Karpas-422 (cell line): Measurements from ENCODE around the gene GPD1. TPM values are rescaled to one million over a fixed set of nuclear protein-coding genes. Genes with fewer than 3 reads are reported as not detected.

Experiments
- DNase-seq: peaks from one replicate; pipeline ENCODE4 v3.0.0-alpha.2; 2015
- H2AFZ ChIP-seq: fragments of 200-600 bp; sonication (generic); 2 replicates; pipeline ENCODE4 v1.6.1; 2014; ENCODE audit warnings: antibody characterized with exemption, low read length, mixed read lengths
- H3K27ac ChIP-seq: fragments of 200-600 bp; sonication (generic); 2 replicates; pipeline ENCODE4 v1.5.1; 2014; ENCODE audit warnings: mild to moderate bottlenecking, low read length, moderate library complexity
- H3K27me3 ChIP-seq: fragments of 200-600 bp; sonication (generic); 2 replicates; pipeline ENCODE4 v1.6.1; 2014; ENCODE audit warnings: low read length, mixed read lengths
- H3K36me3 ChIP-seq: fragments of 200-600 bp; sonication (generic); 2 replicates; pipeline ENCODE4 v1.6.1; 2014; ENCODE audit warnings: low read length, mixed read lengths; ENCODE audit not compliant: insufficient read depth
- H3K4me1 ChIP-seq: fragments of 200-600 bp; sonication (generic); 2 replicates; pipeline ENCODE4 v1.6.1; 2014; ENCODE audit warnings: mild to moderate bottlenecking, low read length, mixed read lengths
- H3K4me2 ChIP-seq: fragments of 200-600 bp; sonication (generic); 2 replicates; pipeline ENCODE4 v1.6.1; 2014; ENCODE audit warnings: low read length, low read depth, mild to moderate bottlenecking; ENCODE audit not compliant: poor library complexity, severe bottlenecking
- H3K4me3 ChIP-seq: fragments of 200-600 bp; sonication (generic); 2 replicates; pipeline ENCODE4 v1.5.1; 2014; ENCODE audit warnings: mild to moderate bottlenecking, antibody characterized with exemption, low read length, mixed read lengths
- H3K79me2 ChIP-seq: fragments of 200-600 bp; sonication (generic); 2 replicates; pipeline ENCODE4 v1.6.1; 2014; ENCODE audit warnings: mild to moderate bottlenecking, low read length, mixed read lengths
- H3K9ac ChIP-seq: fragments of 200-600 bp; sonication (generic); 2 replicates; pipeline ENCODE4 v1.6.0; 2014; ENCODE audit warnings: low read length
- H3K9me2 ChIP-seq: fragments of 200-600 bp; sonication (generic), shearing (Covaris generic); replicated peaks from 2 replicates; pipeline ENCODE4 v1.6.0; 2014; ENCODE audit warnings: mild to moderate bottlenecking, low read length, moderate library complexity; ENCODE audit not compliant: insufficient read depth
- H3K9me3 ChIP-seq: fragments of 300-700, 200-600 bp; sonication (generic); 2 replicates; pipeline ENCODE4 v1.6.1; 2014; ENCODE audit warnings: low read length, mixed read lengths
- H4K20me1 ChIP-seq: fragments of 200-600 bp; sonication (generic); 2 replicates; pipeline ENCODE4 v1.6.1; 2014; ENCODE audit warnings: mild to moderate bottlenecking, antibody characterized with exemption, low read length, low read depth; ENCODE audit not compliant: insufficient read depth
- total RNA-seq: library from RNA; depleted of rRNA; stranded (reverse); fragments of >200 nt; shearing (Covaris generic); gene quantifications from 2 replicates; pipeline ENCODE4 v1.2.3, GENCODE V29; 2014; ENCODE audit warnings: low replicate concordance

GPD1 gene
- total RNA-seq, 1 experiment from 2014 or later: 1.0 TPM

GRCh38 chr12:50099302-50100008, 4.4 kb upstream of the GPD1 start:
- no peaks in the 10 kb centered on the region for H3K9me2 ChIP-seq
- no peak for DNase-seq
- no peaks in the 10 kb centered on the region for H3K79me2 ChIP-seq

GRCh38 chr12:50100561-50100960, 3.2 kb upstream of the GPD1 start:
- Histone ChIP-seq H3K9me2 (no peaks in the 10 kb centered on the region), H3K36me3 (peaks cover 23% of the 10 kb centered on the region; the same call in 1 of the 2 replicates), H3K27me3 (no peaks in the 10 kb centered on the region), H3K4me2 (no peak overlapping the region), H3K9ac (no peak overlapping the region), H3K27ac (no peak overlapping the region), H4K20me1 (no peaks in the 10 kb centered on the region), H3K79me2 (no peaks in the 10 kb centered on the region), H3K4me3 (no peak overlapping the region), H3K9me3 (no peaks in the 10 kb centered on the region), H2AFZ (no peak overlapping the region), H3K4me1 (peaks cover 39% of the 10 kb centered on the region)
- DNase-seq: no peak

More at GRCh38 chr12:50099302-50100008, 4.4 kb upstream of the GPD1 start:
- no peak overlapping the region for H3K4me3 ChIP-seq
- no peak overlapping the region for H2AFZ ChIP-seq
- H3K4me2 ChIP-seq: no peak overlapping the region
- peaks cover 38% of the 10 kb centered on the region for H3K4me1 ChIP-seq
- H3K9me3 ChIP-seq: no peaks in the 10 kb centered on the region
- H3K27me3 ChIP-seq: no peaks in the 10 kb centered on the region
- no peak overlapping the region for H3K9ac ChIP-seq
- peaks cover 31% of the 10 kb centered on the region; the same call in 1 of the 2 replicates for H3K36me3 ChIP-seq
- H3K27ac ChIP-seq: no peak overlapping the region
- H4K20me1 ChIP-seq: no peaks in the 10 kb centered on the region

GRCh38 chr12:50101663-50102062, 2.1 kb upstream of the GPD1 start:
- Histone ChIP-seq H4K20me1 (no peaks in the 10 kb centered on the region), H3K4me3 (no peak overlapping the region), H3K27me3 (no peaks in the 10 kb centered on the region), H3K9me3 (no peaks in the 10 kb centered on the region), H3K9ac (0 out of 2 replicates have a peak overlapping the region, but pooled peaks have one; percentile 10), H3K4me2 (peak overlapping the region; percentile 36), H3K9me2 (no peaks in the 10 kb centered on the region), H3K36me3 (peaks cover 12% of the 10 kb centered on the region; the same call in 1 of the 2 replicates), H2AFZ (no peak overlapping the region), H3K79me2 (no peaks in the 10 kb centered on the region), H3K4me1 (peaks cover 39% of the 10 kb centered on the region), H3K27ac (peak overlapping the region; percentile 61)
- no peak for DNase-seq

- H3K4me2 ChIP-seq: peak overlapping the region; percentile 36
- H4K20me1 ChIP-seq: no peaks in the 10 kb centered on the region
- peaks cover 39% of the 10 kb centered on the region for H3K4me1 ChIP-seq
- H3K27me3 ChIP-seq: no peaks in the 10 kb centered on the region
- no peak overlapping the region for H3K4me3 ChIP-seq
- peak overlapping the region; percentile 61 for H3K27ac ChIP-seq
- H3K9me3 ChIP-seq: no peaks in the 10 kb centered on the region
- H3K9me2 ChIP-seq: no peaks in the 10 kb centered on the region
- H3K36me3 ChIP-seq: peaks cover 8% of the 10 kb centered on the region; the same call in 1 of the 2 replicates
- H2AFZ ChIP-seq: no peak overlapping the region
- H3K9ac ChIP-seq: peak overlapping the region; percentile 10; the same call in 1 of the 2 replicates
- H3K79me2 ChIP-seq: no peaks in the 10 kb centered on the region
- no peak for DNase-seq
Observed at GRCh38 chr12:50102131-50102531, 1.7 kb upstream of the GPD1 start.

- Histone ChIP-seq H3K9me3 (no peaks in the 10 kb centered on the region), H3K9ac (peak overlapping the region; percentile 43; the same call in 1 of the 2 replicates), H3K4me2 (no peak overlapping the region), H3K4me1 (peaks cover 39% of the 10 kb centered on the region), H3K36me3 (peaks cover 8% of the 10 kb centered on the region; the same call in 1 of the 2 replicates), H3K79me2 (no peaks in the 10 kb centered on the region), H3K4me3 (no peak overlapping the region), H4K20me1 (no peaks in the 10 kb centered on the region), H2AFZ (no peak overlapping the region), H3K27ac (peak overlapping the region; percentile 61), H3K9me2 (no peaks in the 10 kb centered on the region), H3K27me3 (no peaks in the 10 kb centered on the region)
- DNase-seq: peak; percentile 60
Observed at GRCh38 chr12:50102646-50103309, 1.0 kb upstream of the GPD1 start.

- Histone ChIP-seq H4K20me1 (no peaks in the 10 kb centered on the region), H3K36me3 (peaks cover 8% of the 10 kb centered on the region; the same call in 1 of the 2 replicates), H3K9ac (peak overlapping the region; percentile 43; the same call in 1 of the 2 replicates), H3K27ac (peak overlapping the region; percentile 61), H3K79me2 (no peaks in the 10 kb centered on the region), H3K4me3 (no peak overlapping the region), H3K9me3 (no peaks in the 10 kb centered on the region), H3K27me3 (no peaks in the 10 kb centered on the region), H2AFZ (no peak overlapping the region), H3K9me2 (no peaks in the 10 kb centered on the region), H3K4me1 (peaks cover 39% of the 10 kb centered on the region), H3K4me2 (no peak overlapping the region)
- DNase-seq: no peak
Observed at GRCh38 chr12:50103351-50103750, 457 bp upstream of the GPD1 start.

- Histone ChIP-seq H3K9ac (no peak overlapping the region), H3K4me3 (no peak overlapping the region), H3K9me2 (no peaks in the 10 kb centered on the region), H3K4me1 (peaks cover 46% of the 10 kb centered on the region), H3K27me3 (no peaks in the 10 kb centered on the region), H3K36me3 (peaks cover 8% of the 10 kb centered on the region; the same call in 1 of the 2 replicates), H2AFZ (no peak overlapping the region), H3K27ac (no peak overlapping the region), H3K9me3 (no peaks in the 10 kb centered on the region), H3K79me2 (no peaks in the 10 kb centered on the region), H4K20me1 (no peaks in the 10 kb centered on the region), H3K4me2 (no peak overlapping the region)
- no peak for DNase-seq
Observed at GRCh38 chr12:50104417-50105366, 884 bp downstream of the GPD1 start.
